ENCODE data around the gene TMC1.

TMC1 gene

GRCh38 chr9:72540348-72540873 is 19.0 kb downstream of the TMC1 start:
- TF ChIP-seq ZNF8 (CRISPR knock-in tag; IDR thresholded peaks at IDR 0.05) (no peak), PPARA (CRISPR knock-in tag; IDR thresholded peaks at IDR 0.05; ENCODE audit: borderline replicate concordance) (no peak)
- no peak for ATAC-seq

- peak; percentile 56; the same call in 2 of the 3 replicates for ATAC-seq
These were observed 21.1 kb downstream of the TMC1 start for GRCh38 chr9:72542537-72542833.

GRCh38 chr9:72542917-72543316 is 21.5 kb downstream of the TMC1 start:
- TF ChIP-seq ZFP30 (CRISPR knock-in tag; IDR thresholded peaks at IDR 0.05) (no peak), ARNTL (CRISPR knock-in tag; IDR thresholded peaks at IDR 0.05; ENCODE audit: borderline replicate concordance, low read depth) (no peak), CREB5 (CRISPR knock-in tag; IDR thresholded peaks at IDR 0.05; ENCODE audit: low read depth) (no peak)
- ATAC-seq, result no peak

- no peak for TF ChIP-seq TOX (CRISPR knock-in tag; IDR thresholded peaks at IDR 0.05; ENCODE audit: borderline replicate concordance)
- TF ChIP-seq ESRRG (CRISPR knock-in tag; IDR thresholded peaks at IDR 0.05), result no peak
- TF ChIP-seq OSR1 (CRISPR knock-in tag; IDR thresholded peaks at IDR 0.05), result no peak
- no peak for TF ChIP-seq ZFP3 (CRISPR knock-in tag; IDR thresholded peaks at IDR 0.05)
- TF ChIP-seq POU6F1 (CRISPR knock-in tag; IDR thresholded peaks at IDR 0.05; ENCODE audit: borderline replicate concordance, low read depth), result no peak
- no peak for TF ChIP-seq ZC3H10 (CRISPR knock-in tag; IDR thresholded peaks at IDR 0.05)
- no peak for TF ChIP-seq CREB5 (CRISPR knock-in tag; IDR thresholded peaks at IDR 0.05; ENCODE audit: low read depth)
- no peak for TF ChIP-seq ARNTL (CRISPR knock-in tag; IDR thresholded peaks at IDR 0.05; ENCODE audit: borderline replicate concordance, low read depth)
- no peak for ATAC-seq
These were observed 29.9 kb downstream of the TMC1 start for GRCh38 chr9:72551306-72551705.

GRCh38 chr9:72552356-72552755 is 30.9 kb downstream of the TMC1 start:
- no peak for TF ChIP-seq ESRRG (CRISPR knock-in tag; IDR thresholded peaks at IDR 0.05)
- no peak for TF ChIP-seq BACH2 (CRISPR knock-in tag; IDR thresholded peaks at IDR 0.05; ENCODE audit: borderline replicate concordance)
- TF ChIP-seq ZNF8 (CRISPR knock-in tag; IDR thresholded peaks at IDR 0.05), result no peak
- TF ChIP-seq ISL1 (CRISPR knock-in tag; IDR thresholded peaks at IDR 0.05), result no peak
- no peak for TF ChIP-seq ARNTL (CRISPR knock-in tag; IDR thresholded peaks at IDR 0.05; ENCODE audit: borderline replicate concordance, low read depth)
- TF ChIP-seq TOX (CRISPR knock-in tag; IDR thresholded peaks at IDR 0.05; ENCODE audit: borderline replicate concordance), result no peak
- TF ChIP-seq CSDC2 (CRISPR knock-in tag; IDR thresholded peaks at IDR 0.05), result no peak
- ATAC-seq, result no peak

- ATAC-seq, result peak; percentile 79
- TF ChIP-seq POU6F1 (CRISPR knock-in tag; IDR thresholded peaks at IDR 0.05; ENCODE audit: borderline replicate concordance, low read depth) (no peak), ZNF70 (CRISPR knock-in tag; IDR thresholded peaks at IDR 0.05) (no peak), ZNF565 (CRISPR knock-in tag; conservative IDR thresholded peaks at IDR 0.05; ENCODE audit: low read depth) (no peak), RARB (CRISPR knock-in tag; IDR thresholded peaks at IDR 0.05) (no peak), CREB5 (CRISPR knock-in tag; IDR thresholded peaks at IDR 0.05; ENCODE audit: low read depth) (no peak), TSHZ2 (CRISPR knock-in tag; IDR thresholded peaks at IDR 0.05) (no peak), CSRNP3 (CRISPR knock-in tag; IDR thresholded peaks at IDR 0.05) (no peak), ZNF8 (CRISPR knock-in tag; IDR thresholded peaks at IDR 0.05) (no peak), SNAI2 (CRISPR knock-in tag; IDR thresholded peaks at IDR 0.05) (no peak), ISL1 (CRISPR knock-in tag; IDR thresholded peaks at IDR 0.05) (no peak)
These were observed 32.8 kb downstream of the TMC1 start for GRCh38 chr9:72554221-72554641.

All from SK-N-SH treated with all-trans-retinoic acid at 6 μM for 48 hours (cell line).